Immature natural killer cell (primary cell): ENCODE results near the gene SIGLEC10. TPM values are rescaled to one million over a fixed set of nuclear protein-coding genes. Genes with fewer than 3 reads are reported as not detected.
A peak's percentile ranks its signal among the peaks of the same experiment; 100 is the strongest.

ENCODE experiments used
- DNase-seq, 3 donors: peaks; one replicate each; pipeline ENCODE4 v3.0.0; 2022; ENCODE audit warnings: mixed read lengths in 1 of 3
- H3K27ac Mint-ChIP-seq, 6 donors: one replicate each; pipeline ENCODE4 v1.8.0; 2020; ENCODE audit warnings: mixed read lengths in 6 of 6, mild to moderate bottlenecking in 5 of 6, inconsistent platforms in 4 of 6, moderate library complexity in 3 of 6
- H3K27me3 Mint-ChIP-seq, 3 donors: one replicate each; pipeline ENCODE4 v1.8.0; 2020 to 2021; ENCODE audit warnings: low read depth in 3 of 3, mild to moderate bottlenecking in 3 of 3, mixed read lengths in 3 of 3, moderate library complexity in 3 of 3, inconsistent platforms in 1 of 3
- H3K36me3 Mint-ChIP-seq, 3 donors: one replicate each; pipeline ENCODE4 v1.8.0; 2020; ENCODE audit warnings: mixed read lengths in 3 of 3, inconsistent platforms in 2 of 3, mild to moderate bottlenecking in 2 of 3
- H3K4me1 Mint-ChIP-seq, 2 donors: one replicate each; pipeline ENCODE4 v1.8.0; 2020; ENCODE audit warnings: inconsistent platforms in 2 of 2, mild to moderate bottlenecking in 2 of 2, mixed read lengths in 2 of 2, moderate library complexity in 1 of 2
- H3K4me3 Mint-ChIP-seq, 5 donors: one replicate each; pipeline ENCODE4 v1.8.0; 2020; ENCODE audit warnings: mild to moderate bottlenecking in 5 of 5, mixed read lengths in 5 of 5, inconsistent platforms in 3 of 5, moderate library complexity in 3 of 5
- H3K9me3 Mint-ChIP-seq, 6 donors: one replicate each; pipeline ENCODE4 v1.8.0; 2020; ENCODE audit warnings: mild to moderate bottlenecking in 6 of 6, mixed read lengths in 6 of 6, inconsistent platforms in 4 of 6, moderate library complexity in 3 of 6
- polyA plus RNA-seq, 3 donors: library from polyadenylated mRNA; unstranded; fragments of 300-500 nt; fragmentation: Illumina TruSeq; gene quantifications; one replicate each; pipeline ENCODE4 v1.2.3, GENCODE V29; 2021

SIGLEC10 gene
- polyA plus RNA-seq, 3 donors from 2014 or later: 0.09 to 1.8 (median 0.39) TPM

- DNase-seq: peak; percentile 62 to 73 (median 67)
- H3K36me3 Mint-ChIP-seq: peaks cover 10 to 15% (median 15%) of the 10 kb centered on the region in 3 donors
- peak overlapping the region; percentile 79 to 100 (median 88) for H3K4me3 Mint-ChIP-seq
- peaks cover 63 to 66% of the 10 kb centered on the region in 2 donors for H3K4me1 Mint-ChIP-seq
- peak overlapping the region; percentile 94 to 100 (median 100) for H3K27ac Mint-ChIP-seq
- no peaks in the 10 kb centered on the region for H3K9me3 Mint-ChIP-seq
- H3K27me3 Mint-ChIP-seq: peaks cover 14 to 38% (median 17%) of the 10 kb centered on the region in 3 donors
Observed at GRCh38 chr19:51375504-51376221, 41.8 kb downstream of the SIGLEC10 start.

GRCh38 chr19:51372649-51373504 lies 44.6 kb downstream of the SIGLEC10 start, which contains the start of gene NKG7:
NKG7 (minus strand) TSS chr19:51372654; CDS start chr19:51372535, 119 bp downstream.
- peaks cover 18 to 50% (median 24%) of the 10 kb centered on the region in 3 donors for H3K27me3 Mint-ChIP-seq
- peaks cover 17 to 27% (median 22%) of the 10 kb centered on the region in 3 donors for H3K36me3 Mint-ChIP-seq
- peak within 1 kb of the TSS; percentile 94 to 100 (median 98) for H3K4me3 Mint-ChIP-seq
- DNase-seq: peak; percentile 97 to 98 (median 98)
- H3K4me1 Mint-ChIP-seq: peaks cover 53 to 62% of the 10 kb centered on the region in 2 donors
- no peaks in the 10 kb centered on the region for H3K9me3 Mint-ChIP-seq
- peak within 1 kb of the TSS; percentile 94 to 100 (median 100) for H3K27ac Mint-ChIP-seq

GRCh38 chr19:51372021-51372648 lies 45.3 kb downstream of the SIGLEC10 start:
- Mint-ChIP-seq H3K27ac (peak overlapping the region; percentile 94 to 100 (median 100)), H3K9me3 (no peaks in the 10 kb centered on the region), H3K27me3 (peaks cover 23 to 55% (median 30%) of the 10 kb centered on the region in 3 donors), H3K4me1 (peaks cover 57 to 66% of the 10 kb centered on the region in 2 donors), H3K4me3 (peak overlapping the region; percentile 94 to 100 (median 98)), H3K36me3 (peaks cover 17 to 27% (median 22%) of the 10 kb centered on the region in 3 donors)
- DNase-seq: no peak

- Mint-ChIP-seq H3K27me3 (peaks cover 29 to 59% (median 38%) of the 10 kb centered on the region in 3 donors), H3K4me1 (peaks cover 52 to 66% of the 10 kb centered on the region in 2 donors), H3K9me3 (no peaks in the 10 kb centered on the region), H3K27ac (peak overlapping the region; percentile 94 to 100 (median 100)), H3K36me3 (peaks cover 17 to 27% (median 22%) of the 10 kb centered on the region in 3 donors), H3K4me3 (peak overlapping the region; percentile 94 to 100 (median 98))
- no peak for DNase-seq
Observed at GRCh38 chr19:51371186-51371690, 46.2 kb downstream of the SIGLEC10 start.

- no peaks in the 10 kb centered on the region for H3K9me3 Mint-ChIP-seq
- peaks cover 50 to 66% of the 10 kb centered on the region in 2 donors for H3K4me1 Mint-ChIP-seq
- H3K27me3 Mint-ChIP-seq: peaks cover 30 to 57% (median 33%) of the 10 kb centered on the region in 3 donors
- no peak for DNase-seq
- peak overlapping the region; percentile 94 to 100 (median 98) for H3K4me3 Mint-ChIP-seq
- peaks cover 17 to 27% (median 22%) of the 10 kb centered on the region in 3 donors for H3K36me3 Mint-ChIP-seq
- peak overlapping the region; percentile 94 to 100 (median 100) for H3K27ac Mint-ChIP-seq
Observed at GRCh38 chr19:51370230-51370629, 47.2 kb downstream of the SIGLEC10 start.

GRCh38 chr19:51368366-51369282 lies 48.8 kb downstream of the SIGLEC10 start, which contains the start of gene CLDND2:
CLDND2 (minus strand) TSS chr19:51369003; CDS start chr19:51368577, 426 bp downstream.
- peak within 1 kb of the TSS; percentile 94 to 100 (median 100) for H3K27ac Mint-ChIP-seq
- peaks cover 28 to 52% (median 32%) of the 10 kb centered on the region in 3 donors for H3K27me3 Mint-ChIP-seq
- no peaks in the 10 kb centered on the region for H3K9me3 Mint-ChIP-seq
- peak; percentile 66 to 70 (median 66) for DNase-seq
- H3K4me1 Mint-ChIP-seq: peaks cover 45 to 62% of the 10 kb centered on the region in 2 donors
- peak within 1 kb of the TSS; percentile 94 to 100 (median 98) for H3K4me3 Mint-ChIP-seq
- peaks cover 17 to 27% (median 22%) of the 10 kb centered on the region in 3 donors for H3K36me3 Mint-ChIP-seq

- Mint-ChIP-seq H3K27me3 (peaks cover 25 to 46% (median 29%) of the 10 kb centered on the region in 3 donors), H3K9me3 (no peaks in the 10 kb centered on the region), H3K4me1 (peaks cover 40 to 62% of the 10 kb centered on the region in 2 donors), H3K4me3 (peak overlapping the region; percentile 94 to 100 (median 98)), H3K36me3 (peaks cover 17 to 27% (median 22%) of the 10 kb centered on the region in 3 donors), H3K27ac (peak overlapping the region; percentile 94 to 100 (median 100))
- peak; percentile 93 to 96 (median 95) for DNase-seq
Observed at GRCh38 chr19:51367565-51368365, 49.7 kb downstream of the SIGLEC10 start.

- Mint-ChIP-seq H3K27me3 (peaks cover 21 to 40% (median 23%) of the 10 kb centered on the region in 3 donors), H3K27ac (peak overlapping the region; percentile 94 to 100 (median 100)), H3K36me3 (peaks cover 17 to 27% (median 22%) of the 10 kb centered on the region in 3 donors), H3K4me3 (peak overlapping the region; percentile 94 to 100 (median 98)), H3K4me1 (peaks cover 42 to 64% of the 10 kb centered on the region in 2 donors), H3K9me3 (no peaks in the 10 kb centered on the region)
- peak in 1 of 3 donors; percentile 51 for DNase-seq
Observed at GRCh38 chr19:51367255-51367564, 50.2 kb downstream of the SIGLEC10 start.

GRCh38 chr19:51366389-51367254 lies 50.8 kb downstream of the SIGLEC10 start:
- DNase-seq: peak; percentile 88 to 89 (median 89)
- peak overlapping the region; percentile 94 to 100 (median 100) for H3K27ac Mint-ChIP-seq
- peak overlapping the region; percentile 94 to 100 (median 98) for H3K4me3 Mint-ChIP-seq
- no peaks in the 10 kb centered on the region for H3K9me3 Mint-ChIP-seq
- H3K36me3 Mint-ChIP-seq: peaks cover 16 to 21% (median 17%) of the 10 kb centered on the region in 3 donors
- peaks cover 42 to 69% of the 10 kb centered on the region in 2 donors for H3K4me1 Mint-ChIP-seq
- peaks cover 21 to 36% (median 23%) of the 10 kb centered on the region in 3 donors for H3K27me3 Mint-ChIP-seq

GRCh38 chr19:51365965-51366388 lies 51.5 kb downstream of the SIGLEC10 start, which contains the start of gene ETFB:
ETFB (minus strand) TSS chr19:51366388; CDS start chr19:51366326, 62 bp downstream.
- Mint-ChIP-seq H3K27ac (peak within 1 kb of the TSS; percentile 94 to 100 (median 100)), H3K9me3 (no peaks in the 10 kb centered on the region), H3K36me3 (peaks cover 10 to 15% (median 10%) of the 10 kb centered on the region in 3 donors), H3K4me1 (peaks cover 42 to 69% of the 10 kb centered on the region in 2 donors), H3K4me3 (peak within 1 kb of the TSS; percentile 94 to 100 (median 98)), H3K27me3 (peaks cover 21 to 34% (median 23%) of the 10 kb centered on the region in 3 donors)
- DNase-seq: no peak
